CD4-positive, alpha-beta T cell (primary cell): ENCODE data around the gene GAL3ST3. TPM values are rescaled to one million over a fixed set of nuclear protein-coding genes. Genes with fewer than 3 reads are reported as not detected.
A peak's percentile ranks its signal among the peaks of the same experiment; 100 is the strongest.

Experiments
- ATAC-seq: fragments of 200-7000 bp; cut with Tn5 transposase; one replicate; pipeline ENCODE4 v1.10.0; 2022; ENCODE audit warnings: mild to moderate bottlenecking; ENCODE audit not compliant: poor library complexity
- CTCF ChIA-PET: fragments of 350-600 bp; sonication (Branson Sonifier 250); formaldehyde crosslinking; loops from one replicate; lab custom pipeline; 2021; ENCODE audit warnings: antibody characterized with exemption, inconsistent platforms; lab: Charles Lee
- POLR2A ChIA-PET: fragments of 350-600 bp; sonication (Branson Sonifier 250); formaldehyde crosslinking; loops from one replicate; lab custom pipeline; 2021; ENCODE audit warnings: antibody characterized with exemption, inconsistent platforms; lab: Charles Lee
- DNase-seq, 14 experiments: peaks; one replicate each; pipeline ENCODE4 v3.0.0-alpha.2; 2013 to 2020; ENCODE audit warnings: mixed read lengths in 2 of 14
- H3K27ac ChIP-seq, 2 donors: one replicate each; pipeline versions ENCODE4 v1.5.1 to v1.7.0; 2013; ENCODE audit warnings: low read length in 2 of 2, low read depth in 1 of 2, mild to moderate bottlenecking in 1 of 2
- H3K27me3 ChIP-seq, 2 experiments: 1 replicate in 1 of 2; 2 replicates in 1 of 2; pipeline versions ENCODE4 v1.6.1 to v1.7.0; 2013; ENCODE audit warnings: low read length in 2 of 2, control low read depth in 1 of 2, mild to moderate bottlenecking in 1 of 2, moderate library complexity in 1 of 2; ENCODE audit not compliant: insufficient read depth in 2 of 2, control insufficient read depth in 1 of 2
- H3K36me3 ChIP-seq: one replicate; pipeline ENCODE4 v1.6.1; 2013; ENCODE audit warnings: low read length, control low read depth; ENCODE audit not compliant: insufficient read depth
- H3K4me1 ChIP-seq: one replicate; pipeline ENCODE4 v1.6.1; 2013; ENCODE audit warnings: low read length, control low read depth; ENCODE audit not compliant: insufficient read depth
- H3K4me3 ChIP-seq: one replicate; pipeline ENCODE4 v1.5.1; 2013; ENCODE audit warnings: mild to moderate bottlenecking, low read length, moderate library complexity
- H3K9me3 ChIP-seq, 2 experiments: 1 replicate in 1 of 2; 2 replicates in 1 of 2; pipeline versions ENCODE4 v1.6.1 to v1.7.0; 2013; ENCODE audit warnings: low read length in 2 of 2, mild to moderate bottlenecking in 2 of 2, control low read depth in 1 of 2, moderate library complexity in 1 of 2; ENCODE audit not compliant: control insufficient read depth in 1 of 2, insufficient read depth in 1 of 2
- H3K27ac Mint-ChIP-seq: one replicate; pipeline ENCODE4 v1.8.0; 2020; ENCODE audit warnings: mixed read lengths
- H3K27me3 Mint-ChIP-seq: one replicate; pipeline ENCODE4 v1.8.0; 2021; ENCODE audit warnings: mixed read lengths
- H3K36me3 Mint-ChIP-seq: one replicate; pipeline ENCODE4 v1.8.0; 2021; ENCODE audit warnings: low read depth, mixed read lengths
- H3K4me1 Mint-ChIP-seq: one replicate; pipeline ENCODE4 v1.8.0; 2021; ENCODE audit warnings: low read depth, mixed read lengths
- H3K4me3 Mint-ChIP-seq: one replicate; pipeline ENCODE4 v1.8.0; 2020; ENCODE audit warnings: mild to moderate bottlenecking, mixed read lengths
- H3K9me3 Mint-ChIP-seq: one replicate; pipeline ENCODE4 v1.8.0; 2020; ENCODE audit warnings: mixed read lengths
- CTCF ChIP-seq: fragments of 200-600 bp; IDR thresholded peaks from one replicate; pipeline ENCODE4 v1.8.0; 2022; ENCODE audit warnings: antibody characterized with exemption, mild to moderate bottlenecking
- intact Hi-C, 2 experiments: fragments of 100-400 bp; cut with DNase I in 1 of 2; cut with micrococcal nuclease in 1 of 2; formaldehyde crosslinking; loops; one replicate each; pipeline versions ENCODE4 v1.15.1 to v1.9.0; 2023 to 2025; cut with DNase I, micrococcal nuclease
- total RNA-seq, 174 experiments: library from RNA in 2 of 174; stranded (reverse) in 2 of 174; gene quantifications; one replicate each; pipeline ENCODE4 v1.2.3 and lab custom pipeline; 2021 to 2026

GAL3ST3 gene
- total RNA-seq, 2 experiments from 2014 or later = not detected

DNA sequence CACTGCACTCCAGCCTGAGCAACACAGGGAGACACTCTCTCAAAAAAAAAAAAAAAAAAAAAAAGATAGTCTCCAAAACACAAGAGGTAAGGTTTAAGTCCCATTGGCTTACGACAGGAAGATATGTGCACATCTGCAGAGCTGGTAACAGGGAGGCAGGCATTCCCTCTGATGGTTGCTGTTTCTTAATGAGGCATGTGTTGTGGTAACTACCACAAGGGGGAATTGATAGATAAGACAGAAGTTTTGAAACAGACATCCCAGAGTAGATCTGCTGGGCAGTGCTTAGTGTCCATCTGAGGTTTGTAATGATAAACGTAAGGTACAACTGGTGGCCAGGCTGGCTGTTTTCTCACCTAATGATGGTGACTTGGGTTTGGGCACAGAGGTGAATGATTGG lies 51.7 kb downstream of the GAL3ST3 start:
- ChIA-PET POLR2A (no interaction called here), CTCF (interaction anchor here (0.6 kb wide), 1 partner anchor 285 kb away, joined by 3 read pairs; no protein-coding TSS in a partner anchor)

DNA sequence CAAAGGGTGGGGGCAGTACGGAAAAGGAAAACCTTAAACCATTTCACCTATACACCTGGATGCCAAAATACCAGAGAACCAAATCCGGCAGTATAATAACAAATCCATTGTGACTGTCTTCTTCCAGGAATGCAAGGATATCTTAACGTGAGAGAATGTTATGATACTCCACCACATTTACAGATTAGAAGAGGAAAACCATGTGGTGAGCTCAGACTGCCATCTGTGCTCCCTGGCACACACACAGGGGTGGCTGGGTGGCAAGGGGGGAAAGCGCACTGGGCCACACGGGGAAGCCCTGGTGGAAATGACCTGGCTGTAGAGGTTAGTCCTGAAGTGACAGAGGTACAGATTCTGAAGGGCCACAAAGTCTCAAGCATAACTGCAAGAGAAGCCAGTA lies 56.9 kb downstream of the GAL3ST3 start:
- Mint-ChIP-seq H3K9me3 (no peaks in the 10 kb centered on the region), H3K27me3 (no peaks in the 10 kb centered on the region), H3K4me1 (peaks cover 6% of the 10 kb centered on the region), H3K27ac (no peak overlapping the region), H3K4me3 (no peak overlapping the region), H3K36me3 (peaks cover 27% of the 10 kb centered on the region)
- no peaks in the 10 kb centered on the region for H3K27me3 ChIP-seq
- ChIA-PET POLR2A (interaction anchor here (1.0 kb wide), 1 partner anchor 98 kb away, joined by 4 read pairs; no protein-coding TSS in a partner anchor), CTCF (interaction anchor here (0.6 to 2.0 kb wide), 3 partner anchors 30 to 918 kb away, joined by 5 to 7 read pairs (median 5); partner anchors contain the start of gene FIBP)
- H3K9me3 ChIP-seq = no peaks in the 10 kb centered on the region
- no peak for DNase-seq
- H3K4me1 ChIP-seq = peaks cover 10% of the 10 kb centered on the region
- H3K36me3 ChIP-seq = peaks cover under 1% of the 10 kb centered on the region
- ATAC-seq = no peak
- no peak for TF ChIP-seq CTCF
- no peak overlapping the region for H3K27ac ChIP-seq
- intact Hi-C loops = no loop called here
- H3K4me3 ChIP-seq = no peak overlapping the region

More for the DNA sequence above, 51.7 kb downstream of the GAL3ST3 start:
- Mint-ChIP-seq H3K9me3 (no peaks in the 10 kb centered on the region), H3K4me3 (peak overlapping the region; percentile 54), H3K27ac (peak overlapping the region; percentile 13), H3K4me1 (peaks cover 42% of the 10 kb centered on the region), H3K27me3 (no peaks in the 10 kb centered on the region), H3K36me3 (peaks cover 66% of the 10 kb centered on the region)
- Histone ChIP-seq H3K9me3 (no peaks in the 10 kb centered on the region), H3K36me3 (peaks cover 35% of the 10 kb centered on the region), H3K4me3 (no peak overlapping the region), H3K27ac (no peak overlapping the region), H3K4me1 (peaks cover 23% of the 10 kb centered on the region), H3K27me3 (no peaks in the 10 kb centered on the region)
- intact Hi-C loops = no loop called here
- TF ChIP-seq CTCF = no peak
- DNase-seq (no peak), ATAC-seq (no peak)

Other genes with a start within 250 kb of the GAL3ST3 start
- gene SNX32, start 215.2 kb downstream of the GAL3ST3 start, total RNA-seq = under 1 TPM; 0.33 to 0.61 TPM
- gene CFL1, start 191.0 kb downstream of the GAL3ST3 start, total RNA-seq = 100 to 1,000 TPM; 322 to 331 TPM
- gene MUS81, start 188.7 kb downstream of the GAL3ST3 start, total RNA-seq = 10 to 100 TPM; 37.7 to 39.2 TPM
- 1 to 10 TPM; 5.2 to 5.9 TPM for gene EFEMP2, start 176.4 kb downstream of the GAL3ST3 start, total RNA-seq
- gene CTSW, start 169.3 kb downstream of the GAL3ST3 start, total RNA-seq = 10 to 100 TPM; 20.6 to 21.6 TPM
- gene FIBP, start 160.7 kb downstream of the GAL3ST3 start, total RNA-seq = 10 to 100 TPM; 19.1 to 19.9 TPM
- 10 to 100 TPM; 23.1 to 25.8 TPM for gene CCDC85B, start 158.5 kb downstream of the GAL3ST3 start, total RNA-seq
- 1 to 10 TPM; 1.8 to 2.2 TPM for gene FOSL1, start 148.8 kb downstream of the GAL3ST3 start, total RNA-seq
- 10 to 100 TPM; 13.7 to 13.8 TPM for gene C11orf68, start 130.1 kb downstream of the GAL3ST3 start, total RNA-seq
- gene DRAP1, start 129.7 kb downstream of the GAL3ST3 start, total RNA-seq = 10 to 100 TPM; 58.6 to 59.1 TPM
- gene TSGA10IP, start 103.7 kb downstream of the GAL3ST3 start, total RNA-seq = not detected
- 10 to 100 TPM; 78.6 to 80.2 TPM for gene SART1, start 87.4 kb downstream of the GAL3ST3 start, total RNA-seq
- gene EIF1AD, start 47.0 kb downstream of the GAL3ST3 start, total RNA-seq = 10 to 100 TPM; 88.2 to 94.1 TPM
- 10 to 100 TPM; 21.3 to 22.3 TPM for gene BANF1, start 46.7 kb downstream of the GAL3ST3 start, total RNA-seq
- gene CST6, start 37.2 kb downstream of the GAL3ST3 start, total RNA-seq = not detected
- gene CATSPER1, start 22.7 kb downstream of the GAL3ST3 start, total RNA-seq = not detected
- gene SF3B2, start 3.2 kb upstream of the GAL3ST3 start, total RNA-seq = 100 to 1,000 TPM; 182 to 196 TPM
- gene PACS1, start 21.1 kb upstream of the GAL3ST3 start, total RNA-seq = 100 to 1,000 TPM; 179 to 183 TPM
- 10 to 100 TPM; 28.6 to 30.0 TPM for gene KLC2, start 208.5 kb upstream of the GAL3ST3 start, total RNA-seq
- gene RAB1B, start 219.5 kb upstream of the GAL3ST3 start, total RNA-seq = 10 to 100 TPM; 27.4 to 29.4 TPM
- gene CNIH2, start 229.0 kb upstream of the GAL3ST3 start, total RNA-seq = 1 to 10 TPM; 4.1 to 6.2 TPM
- gene YIF1A, start 240.0 kb upstream of the GAL3ST3 start, total RNA-seq = 10 to 100 TPM; 17.4 to 21.1 TPM
- gene TMEM151A, start 242.7 kb upstream of the GAL3ST3 start, total RNA-seq = under 1 TPM; 0.11 to 0.14 TPM